Measurements from ENCODE around the gene ST6GALNAC3.

Gene ST6GALNAC3

DNA sequence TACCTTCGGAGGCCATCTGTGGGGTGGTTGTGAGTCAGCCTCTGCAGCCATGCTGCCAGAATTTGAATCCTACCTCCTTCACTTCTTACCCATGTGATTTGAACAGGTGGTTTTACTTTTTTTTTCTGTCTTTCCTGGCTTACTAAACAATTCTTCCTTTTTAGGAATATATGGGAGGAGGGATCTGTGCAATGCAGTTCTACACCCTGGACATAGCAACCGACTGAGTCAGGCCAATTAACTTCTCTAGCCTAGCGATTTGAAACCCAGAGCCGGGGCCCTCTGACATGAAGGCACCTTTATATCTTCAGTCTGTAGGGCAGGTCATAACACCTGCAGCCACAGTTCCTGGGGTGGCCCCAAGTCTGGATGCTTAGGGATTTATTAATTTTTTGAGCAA, 83.6 kb downstream of the ST6GALNAC3 start:
- TF ChIP-seq, protein P1, sequence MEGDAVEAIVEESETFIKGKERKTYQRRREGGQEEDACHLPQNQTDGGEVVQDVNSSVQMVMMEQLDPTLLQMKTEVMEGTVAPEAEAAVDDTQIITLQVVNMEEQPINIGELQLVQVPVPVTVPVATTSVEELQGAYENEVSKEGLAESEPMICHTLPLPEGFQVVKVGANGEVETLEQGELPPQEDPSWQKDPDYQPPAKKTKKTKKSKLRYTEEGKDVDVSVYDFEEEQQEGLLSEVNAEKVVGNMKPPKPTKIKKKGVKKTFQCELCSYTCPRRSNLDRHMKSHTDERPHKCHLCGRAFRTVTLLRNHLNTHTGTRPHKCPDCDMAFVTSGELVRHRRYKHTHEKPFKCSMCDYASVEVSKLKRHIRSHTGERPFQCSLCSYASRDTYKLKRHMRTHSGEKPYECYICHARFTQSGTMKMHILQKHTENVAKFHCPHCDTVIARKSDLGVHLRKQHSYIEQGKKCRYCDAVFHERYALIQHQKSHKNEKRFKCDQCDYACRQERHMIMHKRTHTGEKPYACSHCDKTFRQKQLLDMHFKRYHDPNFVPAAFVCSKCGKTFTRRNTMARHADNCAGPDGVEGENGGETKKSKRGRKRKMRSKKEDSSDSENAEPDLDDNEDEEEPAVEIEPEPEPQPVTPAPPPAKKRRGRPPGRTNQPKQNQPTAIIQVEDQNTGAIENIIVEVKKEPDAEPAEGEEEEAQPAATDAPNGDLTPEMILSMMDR (IDR thresholded peaks at IDR 0.05), result no peak
- H3K4me1 ChIP-seq (ENCODE audit: control insufficient read depth in 1 of 2, insufficient read depth in 1 of 2, low read depth in 1 of 2, low read length in 1 of 2), result peaks cover 0 to 9% of the 10 kb centered on the region in 2 experiments
- H3K27me3 ChIP-seq, result no peaks in the 10 kb centered on the region

DNA sequence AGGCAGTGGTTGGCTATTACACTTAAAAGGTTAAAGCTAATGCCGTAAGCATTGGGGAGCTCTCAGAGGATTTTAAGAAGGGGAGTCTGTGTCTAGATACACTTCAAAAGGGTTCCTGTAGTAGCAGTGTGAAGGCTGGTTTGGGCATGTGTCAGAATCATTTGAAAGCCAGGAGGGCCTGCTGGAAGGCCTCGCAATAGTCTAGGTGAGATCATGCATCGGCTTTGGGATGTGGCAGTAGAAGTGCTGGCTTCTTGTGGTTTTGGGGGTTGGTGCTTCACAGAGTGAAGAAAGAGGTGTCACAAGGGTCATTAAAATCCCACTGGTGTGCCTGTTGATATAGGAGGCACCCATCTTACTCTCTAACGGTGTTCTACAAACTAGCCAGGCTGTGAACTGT, 85.7 kb downstream of the ST6GALNAC3 start:
- Histone ChIP-seq H3K36me3 (no peaks in the 10 kb centered on the region), H3K4me3 (ENCODE audit: low read depth in 1 of 2, low read length in 1 of 2) (no peak overlapping the region), H3K27ac (no peak overlapping the region), H3K9me3 (no peaks in the 10 kb centered on the region), H3K4me1 (ENCODE audit: control insufficient read depth in 1 of 2, insufficient read depth in 1 of 2, low read depth in 1 of 2, low read length in 1 of 2) (no peaks in the 10 kb centered on the region), H3K27me3 (no peaks in the 10 kb centered on the region)
- TF ChIP-seq, protein P1 (IDR thresholded peaks at IDR 0.05), result no peak

More for the DNA sequence above, 83.6 kb downstream of the ST6GALNAC3 start:
- no peaks in the 10 kb centered on the region for H3K36me3 ChIP-seq
- H3K9me3 ChIP-seq, result no peaks in the 10 kb centered on the region
- no peak overlapping the region for H3K27ac ChIP-seq
- H3K4me3 ChIP-seq (ENCODE audit: low read depth in 1 of 2, low read length in 1 of 2), result no peak overlapping the region

DNA sequence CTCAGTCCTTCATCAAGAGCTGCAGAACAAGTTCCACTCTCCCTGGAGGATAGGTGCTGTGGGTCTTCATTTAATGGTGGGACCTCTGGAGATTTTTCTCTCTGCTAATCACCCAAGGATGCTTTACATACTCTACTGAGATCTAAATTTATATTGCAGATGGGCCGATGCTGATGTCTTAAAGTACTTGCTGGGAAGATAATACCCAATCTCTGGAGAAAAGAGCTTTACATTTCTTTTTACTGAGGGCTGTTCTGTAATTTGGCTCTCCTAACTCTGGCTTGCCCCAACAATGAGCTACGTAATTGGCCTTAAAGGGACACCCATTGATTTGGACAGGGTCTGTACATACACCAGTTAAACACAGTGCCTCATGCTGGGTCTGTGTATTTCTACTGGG, 86.9 kb downstream of the ST6GALNAC3 start:
- H3K27me3 ChIP-seq, result no peaks in the 10 kb centered on the region
- no peaks in the 10 kb centered on the region for H3K36me3 ChIP-seq
- TF ChIP-seq, protein P1 (IDR thresholded peaks at IDR 0.05), result no peak
- no peak overlapping the region for H3K27ac ChIP-seq
- no peak overlapping the region for H3K4me3 ChIP-seq (ENCODE audit: low read depth in 1 of 2, low read length in 1 of 2)
- no peaks in the 10 kb centered on the region for H3K4me1 ChIP-seq (ENCODE audit: control insufficient read depth in 1 of 2, insufficient read depth in 1 of 2, low read depth in 1 of 2, low read length in 1 of 2)
- H3K9me3 ChIP-seq, result no peaks in the 10 kb centered on the region

DNA sequence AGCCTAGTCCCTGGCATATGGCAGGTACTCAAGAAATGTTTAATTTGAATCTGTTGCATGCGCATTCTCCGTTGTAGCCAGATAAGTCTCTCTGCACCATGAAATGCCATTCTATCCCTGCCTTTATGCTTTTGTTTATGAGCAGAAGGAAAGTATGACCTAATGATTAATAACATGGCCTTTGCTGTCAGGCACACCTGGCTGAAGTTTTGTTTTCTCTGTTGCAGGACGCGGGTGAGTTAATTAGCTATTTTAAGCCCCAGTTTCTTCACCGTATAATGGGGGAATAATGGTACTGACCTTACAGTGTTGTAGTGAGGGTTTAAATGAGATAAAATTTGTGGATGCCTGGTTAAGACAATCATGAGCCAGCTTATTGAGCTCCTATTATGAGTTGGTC, 87.7 kb downstream of the ST6GALNAC3 start:
- Histone ChIP-seq H3K27me3 (no peaks in the 10 kb centered on the region), H3K4me1 (ENCODE audit: control insufficient read depth in 1 of 2, insufficient read depth in 1 of 2, low read depth in 1 of 2, low read length in 1 of 2) (no peaks in the 10 kb centered on the region), H3K9me3 (no peaks in the 10 kb centered on the region), H3K4me3 (ENCODE audit: low read depth in 1 of 2, low read length in 1 of 2) (no peak overlapping the region), H3K27ac (no peak overlapping the region), H3K36me3 (no peaks in the 10 kb centered on the region)
- TF ChIP-seq, protein P1 (IDR thresholded peaks at IDR 0.05), result no peak

DNA sequence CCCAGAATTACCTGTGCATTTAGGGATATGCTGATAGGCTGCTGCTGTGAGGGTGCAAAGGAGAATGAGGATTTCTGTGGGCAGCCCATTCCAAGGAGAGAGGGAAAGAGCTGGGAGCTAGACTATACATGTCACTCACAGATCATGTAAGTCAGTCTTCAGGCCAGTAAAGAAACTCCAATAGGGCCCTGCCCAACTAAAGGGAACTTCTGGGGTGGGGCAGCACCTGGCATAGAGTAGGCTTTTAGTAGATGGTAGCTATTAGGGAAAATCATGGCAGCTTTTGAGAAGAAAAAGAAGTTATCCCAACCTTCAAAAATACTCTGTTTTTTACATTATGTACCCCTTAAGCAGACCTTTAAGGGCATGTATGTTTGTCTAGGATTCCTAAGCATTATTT, 89.6 kb downstream of the ST6GALNAC3 start:
- Histone ChIP-seq H3K9me3 (no peaks in the 10 kb centered on the region), H3K27me3 (no peaks in the 10 kb centered on the region), H3K4me1 (ENCODE audit: control insufficient read depth in 1 of 2, insufficient read depth in 1 of 2, low read depth in 1 of 2, low read length in 1 of 2) (no peaks in the 10 kb centered on the region), H3K4me3 (ENCODE audit: low read depth in 1 of 2, low read length in 1 of 2) (no peak overlapping the region), H3K36me3 (no peaks in the 10 kb centered on the region), H3K27ac (no peak overlapping the region)
- TF ChIP-seq, protein P1 (IDR thresholded peaks at IDR 0.05), result no peak

DNA sequence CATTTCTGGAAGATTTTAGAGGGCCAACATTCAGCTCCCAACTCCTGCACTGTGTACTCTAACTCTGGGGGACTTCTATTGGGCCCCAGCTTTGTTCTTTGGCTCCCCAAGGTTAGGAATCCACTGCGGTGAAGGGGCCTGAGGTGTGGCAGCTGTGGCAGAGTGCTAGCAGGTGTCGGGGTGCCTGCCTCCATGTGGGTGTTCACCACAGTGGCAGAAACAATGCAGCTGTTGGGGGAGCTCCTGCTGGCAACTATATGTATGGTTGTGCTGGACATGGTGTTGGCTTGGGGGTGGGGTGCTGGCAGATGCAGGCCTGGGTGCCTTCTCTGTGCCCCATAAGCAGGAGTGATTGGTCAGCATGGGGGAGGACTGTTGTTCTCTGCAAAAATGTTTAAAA, 95.5 kb downstream of the ST6GALNAC3 start:
- TF ChIP-seq, protein P1 (IDR thresholded peaks at IDR 0.05), result no peak
- Histone ChIP-seq H3K4me3 (ENCODE audit: low read depth in 1 of 2, low read length in 1 of 2) (no peak overlapping the region), H3K36me3 (no peaks in the 10 kb centered on the region), H3K9me3 (no peaks in the 10 kb centered on the region), H3K27ac (no peak overlapping the region), H3K4me1 (ENCODE audit: control insufficient read depth in 1 of 2, insufficient read depth in 1 of 2, low read depth in 1 of 2, low read length in 1 of 2) (no peaks in the 10 kb centered on the region), H3K27me3 (no peaks in the 10 kb centered on the region)
